B cell (primary cell): ENCODE results near the gene GTPBP6. TPM values are rescaled to one million over a fixed set of nuclear protein-coding genes. Genes with fewer than 3 reads are reported as not detected.
A peak's percentile ranks its signal among the peaks of the same experiment; 100 is the strongest.

Experiments used
- ATAC-seq: fragments of 200-7000 bp; cut with Tn5 transposase; one replicate; pipeline ENCODE4 v1.10.0; 2021; ENCODE audit warnings: low read depth, mild to moderate bottlenecking, moderate number of reproducible peaks, moderate library complexity
- CTCF ChIA-PET: fragments of 350-600 bp; sonication (Branson Sonifier 250); formaldehyde crosslinking; loops from one replicate; lab custom pipeline; 2021; ENCODE audit warnings: antibody characterized with exemption, inconsistent platforms; lab: Charles Lee
- POLR2A ChIA-PET: fragments of 350-600 bp; sonication (Branson Sonifier 250); formaldehyde crosslinking; loops from one replicate; lab custom pipeline; 2021; ENCODE audit warnings: antibody characterized with exemption; lab: Charles Lee
- DNase-seq: peaks from one replicate; pipeline ENCODE4 v3.0.0; 2013
- H2AFZ ChIP-seq: 2 replicates; pipeline ENCODE4 v1.6.1; 2012; ENCODE audit warnings: mild to moderate bottlenecking, low read depth, low read length; ENCODE audit not compliant: insufficient read depth, poor library complexity, severe bottlenecking
- H3K27ac ChIP-seq, 2 donors: 1 replicate in 1 of 2; 2 replicates in 1 of 2; pipeline ENCODE4 v1.5.1; 2012 to 2013; ENCODE audit warnings: low read length in 2 of 2, mild to moderate bottlenecking in 2 of 2, moderate library complexity in 1 of 2
- H3K27me3 ChIP-seq, 4 experiments: fragments of 200-600 bp in 1 of 4; sonication (generic) in 1 of 4; replicated peaks in 1 of 4; 1 replicate in 2 of 4; 2 replicates in 2 of 4; pipeline versions ENCODE4 v1.6.1 to v1.7.0; 2013 to 2016; ENCODE audit warnings: low read length in 3 of 4, mild to moderate bottlenecking in 2 of 4, mixed read lengths in 1 of 4, moderate library complexity in 1 of 4; ENCODE audit not compliant: insufficient read depth in 4 of 4, control insufficient read depth in 3 of 4; ENCODE audit errors: control extremely low read depth in 1 of 4
- H3K36me3 ChIP-seq, 2 experiments: replicated peaks in 1 of 2; 1 replicate in 1 of 2; 2 replicates in 1 of 2; pipeline versions ENCODE4 v1.6.1 to v1.7.1; 2013; ENCODE audit warnings: low read length in 1 of 2; ENCODE audit not compliant: insufficient read depth in 2 of 2, control insufficient read depth in 1 of 2; ENCODE audit errors: control extremely low read depth in 1 of 2, extremely low read depth in 1 of 2
- H3K4me1 ChIP-seq, 2 donors: fragments of 200-600 bp in 1 of 2; sonication (generic) in 1 of 2; 1 replicate in 1 of 2; 2 replicates in 1 of 2; pipeline versions ENCODE4 v1.5.1 to v1.6.1; 2013 to 2017; ENCODE audit warnings: low read length in 2 of 2; ENCODE audit not compliant: control insufficient read depth in 2 of 2, insufficient read depth in 2 of 2
- H3K4me2 ChIP-seq: replicated peaks from 2 replicates; pipeline ENCODE3; 2012; ENCODE audit warnings: mild to moderate bottlenecking, low read depth, low read length; ENCODE audit not compliant: poor library complexity, severe bottlenecking
- H3K4me3 ChIP-seq, 5 experiments: fragments of 200-600 bp in 1 of 5; sonication (generic) in 1 of 5; 1 replicate in 3 of 5; 2 replicates in 2 of 5; pipeline versions ENCODE4 v1.5.1 to v1.7.0; 2011 to 2016; ENCODE audit warnings: low read length in 4 of 5, mild to moderate bottlenecking in 4 of 5, low read depth in 2 of 5, control low read depth in 1 of 5, moderate library complexity in 1 of 5; ENCODE audit not compliant: insufficient read depth in 1 of 5; ENCODE audit errors: control extremely low read depth in 1 of 5, extremely low read depth in 1 of 5
- H3K79me2 ChIP-seq: fragments of 200-600 bp; sonication (generic); one replicate; pipeline ENCODE4 v1.6.0; 2016; ENCODE audit warnings: low read length; ENCODE audit not compliant: control insufficient read depth, insufficient read depth
- H3K9ac ChIP-seq: fragments of 200-600 bp; sonication (generic); 2 replicates; pipeline ENCODE4 v1.6.1; 2017; ENCODE audit warnings: mild to moderate bottlenecking, low read length, moderate library complexity
- H3K9me3 ChIP-seq, 3 donors: one replicate each; pipeline versions ENCODE4 v1.6.1 to v1.7.1; 2013; ENCODE audit warnings: low read length in 2 of 3; ENCODE audit not compliant: control insufficient read depth in 2 of 3, insufficient read depth in 1 of 3; ENCODE audit errors: control extremely low read depth in 1 of 3
- H4K20me1 ChIP-seq: 2 replicates; pipeline ENCODE4 v1.6.0; 2012; ENCODE audit warnings: mild to moderate bottlenecking, low read length; ENCODE audit not compliant: insufficient read depth, control insufficient read depth, poor library complexity, severe bottlenecking
- H3K27ac Mint-ChIP-seq: one replicate; pipeline ENCODE4 v1.8.0; 2021; ENCODE audit warnings: mixed read lengths
- H3K27me3 Mint-ChIP-seq: one replicate; pipeline ENCODE4 v1.8.0; 2021; ENCODE audit warnings: mixed read lengths
- H3K4me1 Mint-ChIP-seq: one replicate; pipeline ENCODE4 v1.8.0; 2021; ENCODE audit warnings: mixed read lengths
- H3K4me3 Mint-ChIP-seq: one replicate; pipeline ENCODE4 v1.8.0; 2021; ENCODE audit warnings: mixed read lengths
- H3K9me3 Mint-ChIP-seq: one replicate; pipeline ENCODE4 v1.8.0; 2022; ENCODE audit warnings: mixed read lengths; ENCODE audit not compliant: insufficient read depth
- EZH2 ChIP-seq: IDR thresholded peaks from 2 replicates; pipeline ENCODE4 v1.6.1; 2012; ENCODE audit warnings: borderline replicate concordance, low read depth, mild to moderate bottlenecking, moderate library complexity, low read length; ENCODE audit not compliant: insufficient read depth, poor library complexity, severe bottlenecking
- WGBS: methylation state at CpG from one replicate; pipeline ENCODE4 v1.1.5; 2013; ENCODE audit warnings: missing lambda C conversion rate; ENCODE audit not compliant: insufficient coverage; 5-methylcytosine and 5-hydroxymethylcytosine counted together
- intact Hi-C: fragments of 100-400 bp; cut with micrococcal nuclease; formaldehyde crosslinking; loops from one replicate; pipeline ENCODE4 v1.10.0; 2022
- polyA plus RNA-seq: library from polyadenylated mRNA; depleted of rRNA; stranded (reverse); fragments of >200 nt; gene quantifications from 2 replicates; pipeline ENCODE4 v1.2.3, GENCODE V29; 2012
- total RNA-seq, 2 donors: library from RNA; stranded (reverse); fragments of 120-200 nt in 1 of 2; gene quantifications; 1 replicate in 1 of 2; 2 replicates in 1 of 2; pipeline versions ENCODE4 v1.2.3 to v1.2.4, GENCODE V29; 2013 to 2022
- TF ChIP-seq, protein P1 (sequence below): fragments of 200-600 bp; IDR thresholded peaks from one replicate; pipeline ENCODE4 v1.8.0; 2022; ENCODE audit warnings: antibody characterized with exemption, mild to moderate bottlenecking

GTPBP6 gene
- total and polyA plus RNA-seq, 2 donors (not counting 1 experiment from before 2014, with no cell fraction given) = 72.9 to 82.9 TPM

DNA sequence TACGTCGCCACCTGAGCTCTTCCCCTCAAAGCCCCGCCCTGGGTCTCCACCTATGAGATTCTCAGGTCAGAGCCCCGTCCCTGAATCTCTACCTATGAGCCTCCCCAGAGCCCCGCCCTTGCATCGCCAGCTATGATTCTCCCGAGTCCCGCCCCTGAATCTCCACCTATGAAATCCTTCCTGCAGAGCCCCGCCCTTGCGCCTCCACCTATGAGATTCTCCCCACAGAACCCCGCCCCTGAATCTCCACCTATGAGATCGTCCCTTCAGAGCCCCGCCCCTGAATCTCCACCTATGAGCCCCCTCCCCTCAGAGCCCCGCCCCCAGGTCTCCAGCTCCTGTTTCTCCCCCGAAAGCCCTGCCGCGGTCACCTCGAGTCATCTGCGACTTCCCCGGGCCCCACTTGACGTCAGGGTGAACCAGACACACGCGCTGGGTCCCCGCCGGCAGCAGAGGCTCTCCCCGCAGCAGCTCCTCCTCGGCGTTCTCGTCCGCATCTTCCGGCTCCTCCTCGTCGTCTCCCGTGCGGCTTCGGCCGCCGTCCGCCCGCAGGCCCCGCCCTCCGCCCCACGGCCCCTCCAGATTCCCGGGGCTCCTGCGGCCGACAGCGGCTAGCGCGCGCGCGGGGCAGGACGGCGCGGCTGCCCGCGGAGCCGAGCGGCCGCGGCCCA is 393 bp downstream of the GTPBP6 start:
- Mint-ChIP-seq H3K4me3 (peak overlapping the region; percentile 91), H3K27me3 (peaks cover 3% of the 10 kb centered on the region), H3K27ac (peak overlapping the region; percentile 99), H3K9me3 (no peaks in the 10 kb centered on the region), H3K4me1 (peaks cover 25% of the 10 kb centered on the region)
- Histone ChIP-seq H3K27ac (peak overlapping the region; percentile 95 to 96), H2AFZ (peak overlapping the region; percentile 60), H4K20me1 (peaks cover 14% of the 10 kb centered on the region), H3K9me3 (peaks cover 0 to 15% (median 0%) of the 10 kb centered on the region in 3 donors), H3K4me3 (peak overlapping the region in 4 of 5 experiments; percentile 70 to 91 (median 78)), H3K27me3 (peaks cover 0 to 11% (median 0%) of the 10 kb centered on the region in 4 experiments), H3K36me3 (peaks cover 0 to 20% of the 10 kb centered on the region in 2 experiments), H3K4me1 (peaks cover 16 to 33% of the 10 kb centered on the region in 2 donors), H3K4me2 (peak overlapping the region; percentile 86), H3K79me2 (peaks cover 18% of the 10 kb centered on the region), H3K9ac (peak overlapping the region; percentile 92)
- intact Hi-C loops = loop anchor here (1.0 to 5.0 kb wide), 3 partner anchors 35 to 1274 kb away; partner anchors contain the start of gene AKAP17A
- DNase-seq (peak; percentile 99), ATAC-seq (peak; percentile 60)
- TF ChIP-seq, protein P1, sequence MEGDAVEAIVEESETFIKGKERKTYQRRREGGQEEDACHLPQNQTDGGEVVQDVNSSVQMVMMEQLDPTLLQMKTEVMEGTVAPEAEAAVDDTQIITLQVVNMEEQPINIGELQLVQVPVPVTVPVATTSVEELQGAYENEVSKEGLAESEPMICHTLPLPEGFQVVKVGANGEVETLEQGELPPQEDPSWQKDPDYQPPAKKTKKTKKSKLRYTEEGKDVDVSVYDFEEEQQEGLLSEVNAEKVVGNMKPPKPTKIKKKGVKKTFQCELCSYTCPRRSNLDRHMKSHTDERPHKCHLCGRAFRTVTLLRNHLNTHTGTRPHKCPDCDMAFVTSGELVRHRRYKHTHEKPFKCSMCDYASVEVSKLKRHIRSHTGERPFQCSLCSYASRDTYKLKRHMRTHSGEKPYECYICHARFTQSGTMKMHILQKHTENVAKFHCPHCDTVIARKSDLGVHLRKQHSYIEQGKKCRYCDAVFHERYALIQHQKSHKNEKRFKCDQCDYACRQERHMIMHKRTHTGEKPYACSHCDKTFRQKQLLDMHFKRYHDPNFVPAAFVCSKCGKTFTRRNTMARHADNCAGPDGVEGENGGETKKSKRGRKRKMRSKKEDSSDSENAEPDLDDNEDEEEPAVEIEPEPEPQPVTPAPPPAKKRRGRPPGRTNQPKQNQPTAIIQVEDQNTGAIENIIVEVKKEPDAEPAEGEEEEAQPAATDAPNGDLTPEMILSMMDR = no peak
- no peak for TF ChIP-seq EZH2
- POLR2A ChIA-PET = no interaction called here
- CTCF ChIA-PET = no interaction called here
- WGBS = under 1% methylated on average over 60 of the region's 61 CpGs

DNA sequence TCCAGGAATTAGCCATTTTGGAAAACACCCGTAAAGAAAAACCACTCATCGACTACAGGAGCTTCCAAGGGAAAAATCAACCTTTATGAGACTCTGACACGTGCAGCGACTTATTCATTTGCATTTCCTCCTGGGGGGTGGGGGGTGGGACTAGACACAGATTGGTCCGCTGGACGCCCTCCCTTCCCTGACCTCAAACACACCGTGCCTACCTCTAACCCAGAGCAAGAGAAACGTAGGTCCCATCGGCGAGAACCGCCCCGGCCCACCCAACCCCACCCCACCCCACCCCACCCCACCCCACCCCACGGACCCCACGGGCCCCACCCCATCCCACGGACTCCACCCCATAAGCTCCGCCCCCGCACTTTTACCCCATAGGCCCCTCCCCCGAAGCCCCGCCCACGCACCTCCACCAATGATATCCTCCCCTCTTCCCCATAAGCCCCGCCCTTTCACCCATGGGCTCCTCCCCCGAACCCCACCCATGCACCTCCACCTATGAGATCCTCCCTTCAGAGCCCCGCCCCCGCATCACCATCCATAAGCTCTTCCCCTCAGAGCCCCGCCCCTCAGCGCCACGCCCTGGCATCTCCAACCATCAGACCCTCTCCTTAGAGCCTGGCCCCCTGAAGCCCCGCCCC is 1.1 kb downstream of the GTPBP6 start:
- Histone ChIP-seq H3K9ac (peak overlapping the region; percentile 92), H3K27ac (peak overlapping the region; percentile 95 to 96), H3K79me2 (peaks cover 18% of the 10 kb centered on the region), H3K36me3 (peaks cover 0 to 25% of the 10 kb centered on the region in 2 experiments), H3K4me1 (peaks cover 13 to 29% of the 10 kb centered on the region in 2 donors), H3K4me2 (peak overlapping the region; percentile 86), H3K9me3 (peaks cover 0 to 15% (median 0%) of the 10 kb centered on the region in 3 donors), H2AFZ (no peak overlapping the region), H3K4me3 (peak overlapping the region in 4 of 5 experiments; percentile 36 to 91 (median 77)), H3K27me3 (peaks cover 0 to 8% (median 0%) of the 10 kb centered on the region in 4 experiments), H4K20me1 (peaks cover 14% of the 10 kb centered on the region)
- H3K4me3 Mint-ChIP-seq = peak overlapping the region; percentile 91
- TF ChIP-seq EZH2 = no peak
- intact Hi-C loops = loop anchor here (1.0 to 5.0 kb wide), 3 partner anchors 35 to 1275 kb away; partner anchors contain the start of gene AKAP17A
- POLR2A ChIA-PET = no interaction called here
- CTCF ChIA-PET = no interaction called here
- 16% methylated on average over 14 of the region's 28 CpGs for WGBS
- DNase-seq (peak; percentile 48), ATAC-seq (no peak)
- H3K9me3 Mint-ChIP-seq = no peaks in the 10 kb centered on the region
- H3K27ac Mint-ChIP-seq = peak overlapping the region; percentile 99
- peaks cover 3% of the 10 kb centered on the region for H3K27me3 Mint-ChIP-seq
- peaks cover 23% of the 10 kb centered on the region for H3K4me1 Mint-ChIP-seq
